AG04449 (cell line): ENCODE measurements around the gene CLDN15.

Experiments
- CTCF ChIA-PET: fragments of 350-600 bp; formaldehyde crosslinking; extraction: SDS; loops from one replicate; lab custom pipeline; 2021; ENCODE audit warnings: antibody characterized with exemption; lab: Yijun Ruan, JAX
- POLR2A ChIA-PET: fragments of 400-600, 350-600 bp; formaldehyde crosslinking; extraction: SDS; loops from one replicate; lab custom pipeline; 2020; ENCODE audit warnings: antibody characterized with exemption, inconsistent platforms; lab: Yijun Ruan, JAX
- DNase-seq: peaks from one replicate; pipeline ENCODE4 v3.0.0-alpha.2; 2010; ENCODE audit warnings: low read depth, low spot score
- H3K4me3 ChIP-seq: 2 replicates; pipeline ENCODE4 v1.5.1; 2011; ENCODE audit warnings: low read depth, mild to moderate bottlenecking, control low read depth, low read length
- TF ChIP-seq, protein P1 (sequence below): IDR thresholded peaks from one replicate; pipeline ENCODE4 v1.5.1; 2011; ENCODE audit warnings: mild to moderate bottlenecking, moderate library complexity, low read length, control low read depth, inconsistent platforms; ENCODE audit not compliant: insufficient read depth; ENCODE audit errors: missing control alignments

Gene CLDN15

DNA sequence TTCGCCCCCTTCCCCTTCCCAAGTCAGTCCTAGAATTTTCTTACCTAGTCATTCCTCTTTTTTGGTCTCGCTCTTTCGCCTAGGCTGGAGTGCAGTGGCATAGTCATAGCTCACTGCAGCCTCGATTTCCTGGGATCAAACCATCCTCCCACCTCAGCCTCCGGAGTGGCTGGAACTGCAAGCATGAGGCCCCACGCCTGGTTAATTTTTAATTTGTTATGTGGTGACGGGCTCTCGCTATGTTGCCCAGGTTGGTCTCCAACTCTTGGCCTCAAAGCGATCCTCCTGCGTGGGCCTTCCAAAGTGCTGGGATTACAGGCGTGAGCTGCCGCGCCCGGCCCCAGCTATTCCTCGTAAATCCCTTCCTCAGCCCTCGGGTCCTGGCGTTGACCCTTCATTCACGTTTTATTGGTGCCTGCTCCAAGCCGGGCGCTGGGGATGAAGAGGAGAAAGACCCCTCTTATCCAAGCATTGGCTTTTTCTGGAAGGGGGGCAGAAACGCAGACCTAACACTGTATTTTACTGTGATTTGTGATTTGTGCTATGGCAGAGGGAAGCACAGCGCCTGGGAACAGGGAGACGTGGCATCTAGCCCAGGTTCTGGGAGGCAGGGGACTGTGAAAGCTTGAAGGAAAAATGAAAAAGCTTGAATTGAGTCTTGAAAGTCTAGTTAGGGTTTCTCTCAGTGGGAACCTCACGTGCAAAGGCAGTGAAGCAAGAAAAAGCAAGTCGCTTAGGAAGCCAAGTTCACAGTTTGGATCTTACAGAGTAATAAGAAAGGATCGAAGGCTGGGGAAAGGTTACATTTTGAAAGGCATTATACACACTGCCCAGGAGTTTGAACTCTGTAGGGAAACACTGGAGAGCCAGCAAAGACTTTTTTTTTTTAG is 19.1 kb downstream of the CLDN15 start:
- ChIA-PET POLR2A (interaction anchor here (0.6 to 2.3 kb wide), 13 partner anchors 8 to 344 kb away, joined by 3 to 14 read pairs (median 6); partner anchors contain the start of genes FIS1, SERPINE1, SRRT and TRIM56), CTCF (interaction anchor here (0.9 to 9.8 kb wide), 16 partner anchors 8 to 513 kb away, joined by 3 to 105 read pairs (median 6); partner anchors contain the start of genes CLDN15, FIS1 and POP7)
- TF ChIP-seq, protein P1, sequence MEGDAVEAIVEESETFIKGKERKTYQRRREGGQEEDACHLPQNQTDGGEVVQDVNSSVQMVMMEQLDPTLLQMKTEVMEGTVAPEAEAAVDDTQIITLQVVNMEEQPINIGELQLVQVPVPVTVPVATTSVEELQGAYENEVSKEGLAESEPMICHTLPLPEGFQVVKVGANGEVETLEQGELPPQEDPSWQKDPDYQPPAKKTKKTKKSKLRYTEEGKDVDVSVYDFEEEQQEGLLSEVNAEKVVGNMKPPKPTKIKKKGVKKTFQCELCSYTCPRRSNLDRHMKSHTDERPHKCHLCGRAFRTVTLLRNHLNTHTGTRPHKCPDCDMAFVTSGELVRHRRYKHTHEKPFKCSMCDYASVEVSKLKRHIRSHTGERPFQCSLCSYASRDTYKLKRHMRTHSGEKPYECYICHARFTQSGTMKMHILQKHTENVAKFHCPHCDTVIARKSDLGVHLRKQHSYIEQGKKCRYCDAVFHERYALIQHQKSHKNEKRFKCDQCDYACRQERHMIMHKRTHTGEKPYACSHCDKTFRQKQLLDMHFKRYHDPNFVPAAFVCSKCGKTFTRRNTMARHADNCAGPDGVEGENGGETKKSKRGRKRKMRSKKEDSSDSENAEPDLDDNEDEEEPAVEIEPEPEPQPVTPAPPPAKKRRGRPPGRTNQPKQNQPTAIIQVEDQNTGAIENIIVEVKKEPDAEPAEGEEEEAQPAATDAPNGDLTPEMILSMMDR = no peak
- H3K4me3 ChIP-seq = peak overlapping the region; percentile 91
- DNase-seq = no peak

DNA sequence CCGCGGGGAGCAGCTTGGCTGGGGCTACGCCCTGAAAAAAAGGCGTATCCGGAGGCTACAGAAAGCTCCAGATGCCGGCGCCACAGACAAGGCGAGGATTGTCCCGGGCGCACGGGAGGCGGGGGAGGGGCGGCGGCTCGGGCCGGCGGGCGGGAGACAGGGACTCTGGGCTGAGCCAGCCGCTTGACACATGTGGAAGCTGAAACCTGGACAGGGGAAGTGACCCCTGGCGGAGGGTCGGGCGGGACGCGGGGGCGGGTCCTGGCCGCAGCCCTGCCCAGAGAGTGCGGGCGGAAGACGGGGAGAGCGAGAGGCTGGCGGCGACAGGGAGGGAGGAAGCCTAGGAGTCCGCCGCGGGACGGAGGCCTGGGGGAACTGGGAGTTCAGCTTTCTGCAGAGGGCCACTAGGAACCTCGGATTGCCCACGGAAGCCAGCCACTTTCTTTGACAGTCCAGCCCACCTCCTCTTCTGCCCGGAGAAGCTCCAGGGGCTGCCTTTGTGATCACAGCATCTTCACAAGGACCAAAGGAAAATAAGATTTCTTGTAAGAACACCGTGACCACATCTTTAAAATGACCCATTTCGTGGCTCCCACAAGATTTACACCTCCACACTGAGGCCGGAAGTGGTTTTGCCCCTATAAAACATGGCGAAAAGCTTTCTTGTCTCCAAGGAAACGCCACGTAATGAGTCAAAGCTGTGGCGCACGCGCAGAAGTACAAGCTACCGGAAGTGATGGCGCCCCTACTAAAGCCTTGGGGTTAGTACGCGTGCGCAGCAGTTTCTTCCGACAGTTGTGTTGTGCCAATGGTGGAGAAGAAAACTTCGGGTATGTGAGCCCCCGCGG is 20.0 kb downstream of the CLDN15 start, which contains the start of the genes PLOD3 and ZNHIT1:
Gene PLOD3 (minus strand): TSS at position 194 of the 848 bp plus-strand sequence. CDS start 307 bp downstream, outside the sequence.
Gene ZNHIT1 (plus strand): TSS at position 778 of the 848 bp plus-strand sequence. CDS start 31 bp downstream, at position 809.
- CTCF ChIA-PET = interaction anchor here (0.7 to 9.8 kb wide), 20 partner anchors 7 to 512 kb away, joined by 3 to 105 read pairs (median 4); partner anchors contain the start of genes CLDN15, FIS1 and POP7
- TF ChIP-seq, protein P1 = peak; percentile 13
- H3K4me3 ChIP-seq = peak within 1 kb of the TSS; percentile 91
- DNase-seq = peak; percentile 85
- POLR2A ChIA-PET = interaction anchor here (0.6 to 2.3 kb wide), 14 partner anchors 8 to 343 kb away, joined by 3 to 14 read pairs (median 6); partner anchors contain the start of genes FIS1, SERPINE1, SRRT and VGF

DNA sequence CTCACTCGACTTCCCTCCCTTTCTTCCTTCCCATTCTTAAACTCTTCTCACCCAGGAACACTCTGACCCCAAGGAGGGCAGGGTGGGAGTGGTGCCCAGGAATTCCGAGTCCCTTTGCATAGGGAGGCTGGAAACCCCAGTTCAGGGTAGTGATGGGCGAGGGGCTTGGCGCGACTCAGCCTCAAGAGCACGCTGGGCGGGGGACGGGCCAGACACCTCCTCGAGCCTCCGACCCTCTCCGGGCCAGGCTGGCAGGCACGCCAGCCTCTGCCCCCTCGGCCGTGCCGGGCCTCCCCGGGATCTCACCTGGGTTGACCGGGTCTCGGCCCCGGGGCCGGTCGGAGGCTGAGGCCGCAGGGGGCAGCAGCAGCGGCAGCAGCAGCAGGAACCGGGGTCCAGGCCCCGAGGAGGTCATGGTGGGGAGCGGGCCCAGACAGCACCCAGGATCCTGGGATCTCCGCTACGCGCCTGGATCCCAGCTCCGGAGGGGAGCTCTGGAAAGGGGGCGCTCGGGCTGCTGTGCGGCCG is 20.7 kb downstream of the CLDN15 start:
- CTCF ChIA-PET = interaction anchor here (0.7 to 9.8 kb wide), 16 partner anchors 8 to 76 kb away, joined by 3 to 105 read pairs (median 6); partner anchors contain the start of gene FIS1
- TF ChIP-seq, protein P1 = peak; percentile 15
- peak overlapping the region; percentile 91 for H3K4me3 ChIP-seq
- POLR2A ChIA-PET = interaction anchor here (0.7 to 2.3 kb wide), 10 partner anchors 8 to 90 kb away, joined by 3 to 14 read pairs (median 6); partner anchors contain the start of genes FIS1, SERPINE1 and VGF
- DNase-seq = no peak

DNA sequence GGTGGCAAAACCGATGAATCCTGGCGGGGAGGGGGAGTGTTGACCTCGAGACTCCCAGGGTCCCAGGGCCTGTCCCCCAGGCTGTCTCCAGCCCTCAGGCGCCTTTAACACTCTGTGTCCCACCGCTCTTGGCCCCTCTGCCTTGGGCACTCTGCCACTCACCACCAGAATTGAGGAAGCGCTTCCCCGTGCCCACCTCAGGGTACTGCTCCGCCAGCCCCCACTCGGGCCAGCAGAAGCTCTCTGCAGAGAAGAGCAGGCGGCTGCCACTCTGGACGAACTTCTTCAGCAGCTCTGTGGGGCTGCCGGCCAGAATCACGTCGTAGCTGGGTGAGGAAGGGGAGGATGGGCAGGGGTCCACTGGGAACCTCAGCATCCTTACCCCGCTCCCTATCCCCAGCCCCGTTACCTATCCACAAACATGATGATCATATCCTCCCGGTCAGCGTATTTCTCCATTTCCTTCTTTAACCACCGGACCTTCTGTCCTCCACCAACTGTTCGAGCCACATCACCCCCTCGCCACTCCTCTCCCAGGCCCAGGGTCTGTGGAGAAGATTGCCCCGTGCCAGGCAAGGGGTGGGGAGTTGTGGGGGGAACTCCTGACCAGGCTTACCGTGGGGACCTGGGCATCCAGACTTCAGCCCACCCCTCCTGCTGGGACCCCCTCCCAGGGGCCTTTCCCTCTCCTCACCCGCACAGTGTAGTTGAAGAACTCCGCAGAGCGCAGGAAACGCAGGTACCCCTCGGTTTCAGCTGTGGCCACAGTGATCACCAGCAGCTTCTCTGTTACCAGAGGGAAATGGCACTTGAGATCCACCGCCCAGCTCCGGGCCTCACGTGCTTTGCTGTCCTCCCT is 21.4 kb downstream of the CLDN15 start:
- CTCF ChIA-PET = interaction anchor here (1.0 to 9.8 kb wide), 9 partner anchors 11 to 76 kb away, joined by 3 to 105 read pairs (median 12); partner anchors contain the start of gene FIS1
- POLR2A ChIA-PET = interaction anchor here (0.7 to 2.3 kb wide), 4 partner anchors 11 to 14 kb away, joined by 3 to 11 read pairs (median 6); no protein-coding TSS in a partner anchor
- peak overlapping the region; percentile 91 for H3K4me3 ChIP-seq
- TF ChIP-seq, protein P1 = no peak
- no peak for DNase-seq

DNA sequence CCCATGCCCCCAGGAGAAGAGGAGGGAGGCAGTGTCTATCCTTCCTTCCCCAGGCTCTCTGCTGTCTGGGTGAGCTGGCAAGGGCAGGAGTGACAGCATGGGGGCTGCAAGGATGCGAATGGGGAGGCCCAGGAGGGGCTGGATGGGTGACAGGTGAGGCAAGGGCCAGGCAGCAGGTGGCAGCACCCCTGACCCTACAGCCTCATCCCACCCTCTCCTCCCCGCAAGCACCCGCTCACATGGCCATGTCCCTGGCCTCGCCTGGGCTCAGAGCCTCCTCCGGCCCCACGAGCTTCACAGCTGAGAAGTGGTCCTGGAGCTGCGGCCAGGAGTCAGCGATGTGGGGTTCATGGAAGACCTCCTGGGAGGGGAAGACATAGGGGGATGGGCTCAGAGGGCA is 25.6 kb downstream of the CLDN15 start:
- ChIA-PET CTCF (interaction anchor here (9.8 kb wide), 1 partner anchor 18 kb away, joined by 105 read pairs; no protein-coding TSS in a partner anchor), POLR2A (interaction anchor here (1.1 kb wide), 1 partner anchor 32 kb away, joined by 3 read pairs; no protein-coding TSS in a partner anchor)
- TF ChIP-seq, protein P1 = no peak
- no peak overlapping the region for H3K4me3 ChIP-seq
- DNase-seq = no peak
